Cortex of kidney (tissue), 1 donor: ENCODE data around the gene SPAST.
"Not testable (repeated sequence)": the region's sequence is repeated elsewhere in the genome, so short reads cannot be mapped to it uniquely, and the experiment has no call there.

Source experiments
- DNase-seq: peaks from one replicate; lab custom pipeline; 2025; lab: John Stamatoyannopoulos, UW

SPAST gene

GRCh38 chr2:32128636-32129035 lies 65.3 kb downstream of the SPAST start:
- DNase-seq: no peak

- DNase-seq: no peak
Measured at GRCh38 chr2:32129086-32129485, 65.7 kb downstream of the SPAST start.

- no peak for DNase-seq
Measured at GRCh38 chr2:32135409-32135808, 72.1 kb downstream of the SPAST start.

- DNase-seq: no peak
Measured at GRCh38 chr2:32136097-32136496, 72.7 kb downstream of the SPAST start.

- DNase-seq: not testable (repeated sequence)
Measured at GRCh38 chr2:32151544-32151943, 88.2 kb downstream of the SPAST start.

GRCh38 chr2:32159678-32160077 lies 96.3 kb downstream of the SPAST start:
- no peak for DNase-seq

- no peak for DNase-seq
Measured at GRCh38 chr2:32161296-32161695, 97.9 kb downstream of the SPAST start.

- DNase-seq: not testable (repeated sequence)
Measured at GRCh38 chr2:32164254-32164653, 100.9 kb downstream of the SPAST start.

- not testable (repeated sequence) for DNase-seq
Measured at GRCh38 chr2:32165027-32165347, 101.6 kb downstream of the SPAST start.

- DNase-seq: no peak
Measured at GRCh38 chr2:32166115-32166574, 102.8 kb downstream of the SPAST start.

GRCh38 chr2:32168513-32168912 lies 105.2 kb downstream of the SPAST start:
- no peak for DNase-seq

GRCh38 chr2:32172870-32173269 lies 109.5 kb downstream of the SPAST start:
- DNase-seq: no peak

GRCh38 chr2:32182667-32183066 lies 119.3 kb downstream of the SPAST start:
- DNase-seq: no peak

- DNase-seq: no peak
Measured at GRCh38 chr2:32189011-32189410, 125.7 kb downstream of the SPAST start.

- DNase-seq: no peak
Measured at GRCh38 chr2:32192418-32192817, 129.1 kb downstream of the SPAST start.

GRCh38 chr2:32200814-32201213 lies 137.5 kb downstream of the SPAST start:
- no peak for DNase-seq

- not testable (repeated sequence) for DNase-seq
Measured at GRCh38 chr2:32203428-32203827, 140.1 kb downstream of the SPAST start.
